AG08396 (cell line): ENCODE measurements around the gene LURAP1L.

Experiments used
- DNase-seq: peaks from one replicate; pipeline ENCODE4 v3.0.0; 2012; ENCODE audit warnings: low spot score, mixed read lengths

LURAP1L gene

GRCh38 chr9:12813533-12813932 is 38.7 kb downstream of the LURAP1L start:
- DNase-seq, result no peak

DNA sequence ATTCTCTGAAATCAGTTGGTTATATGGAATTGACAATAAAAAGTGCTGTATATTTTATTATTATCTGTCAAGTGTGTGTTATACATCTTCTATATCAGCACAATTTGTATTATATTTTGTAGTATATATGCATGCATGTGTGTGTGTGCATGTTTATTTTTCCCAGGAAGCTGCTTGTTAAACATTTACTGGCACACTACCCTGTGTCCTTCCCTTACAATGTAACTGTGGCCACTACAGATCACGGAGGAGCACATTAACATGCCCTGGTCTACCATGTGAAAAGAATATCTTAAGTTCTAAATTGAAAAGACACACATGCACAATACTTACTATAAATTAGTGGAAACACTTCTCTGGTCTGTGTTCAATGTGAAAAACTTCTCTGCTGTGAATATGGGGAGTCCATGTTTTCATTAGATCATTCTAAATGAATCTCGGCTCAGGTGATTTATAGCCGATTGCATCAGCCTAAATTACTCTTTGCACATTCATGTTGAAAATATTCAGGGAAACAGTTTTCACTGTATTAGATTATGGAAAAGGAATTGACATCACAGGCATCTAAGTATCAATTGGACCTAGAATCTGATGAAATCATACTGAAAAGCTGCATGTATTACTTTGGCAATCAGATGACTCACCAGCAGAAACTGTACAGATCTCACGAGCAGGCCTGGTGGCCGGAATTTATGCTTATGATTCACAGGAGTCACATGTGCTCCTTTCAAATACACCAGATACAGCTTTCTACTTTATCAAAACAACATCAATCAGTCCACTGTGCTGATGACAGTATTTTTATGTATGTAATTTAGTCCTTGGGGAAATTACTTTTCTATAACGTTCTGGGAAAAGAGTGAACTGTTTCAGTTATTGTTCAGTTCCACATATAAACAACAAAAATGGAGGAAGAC is 39.4 kb downstream of the LURAP1L start:
- DNase-seq, result peak; percentile 78

DNA sequence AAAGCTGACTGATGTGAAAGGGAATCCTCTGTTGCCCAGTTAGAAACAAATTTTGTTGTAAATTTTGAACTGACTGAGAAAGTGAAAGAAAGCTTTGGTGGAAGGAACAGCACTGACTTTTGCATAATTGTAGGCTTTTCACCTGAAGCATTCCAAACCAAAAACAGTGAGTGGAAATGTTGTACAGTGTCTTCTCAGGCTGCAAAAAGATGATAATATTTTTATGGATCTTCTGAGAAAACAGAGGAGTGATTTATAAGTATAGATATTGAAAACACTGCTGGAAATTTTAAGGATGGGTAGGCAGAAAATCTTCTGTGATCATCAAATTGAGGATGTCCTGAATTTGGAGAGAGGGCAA is 40.0 kb downstream of the LURAP1L start:
- no peak for DNase-seq

GRCh38 chr9:12815888-12816287 is 41.1 kb downstream of the LURAP1L start:
- DNase-seq, result no peak

DNA sequence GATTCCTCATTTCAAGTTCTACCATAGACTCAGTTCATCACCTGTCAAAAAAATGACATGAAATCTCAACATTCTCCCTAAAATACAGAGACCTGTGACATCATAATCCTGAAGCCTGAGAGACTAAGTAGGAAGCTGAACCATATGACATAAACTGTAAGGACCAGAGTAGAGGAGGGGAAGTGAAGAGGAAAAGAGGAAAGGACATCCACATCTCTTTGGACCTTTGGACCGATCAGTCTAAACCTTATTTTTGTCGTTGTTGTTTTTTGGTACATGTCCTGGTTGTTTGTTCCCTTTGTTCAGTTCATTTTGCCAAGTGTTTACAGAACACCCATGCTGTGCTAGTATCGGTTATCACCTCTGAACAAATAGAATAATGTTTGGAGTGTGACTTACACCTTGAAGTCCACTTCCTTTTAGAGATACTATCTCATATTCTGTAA is 41.9 kb downstream of the LURAP1L start:
- no peak for DNase-seq

GRCh38 chr9:12817702-12818101 is 42.9 kb downstream of the LURAP1L start:
- DNase-seq, result no peak

GRCh38 chr9:12818431-12819000 is 43.7 kb downstream of the LURAP1L start:
- DNase-seq, result no peak

DNA sequence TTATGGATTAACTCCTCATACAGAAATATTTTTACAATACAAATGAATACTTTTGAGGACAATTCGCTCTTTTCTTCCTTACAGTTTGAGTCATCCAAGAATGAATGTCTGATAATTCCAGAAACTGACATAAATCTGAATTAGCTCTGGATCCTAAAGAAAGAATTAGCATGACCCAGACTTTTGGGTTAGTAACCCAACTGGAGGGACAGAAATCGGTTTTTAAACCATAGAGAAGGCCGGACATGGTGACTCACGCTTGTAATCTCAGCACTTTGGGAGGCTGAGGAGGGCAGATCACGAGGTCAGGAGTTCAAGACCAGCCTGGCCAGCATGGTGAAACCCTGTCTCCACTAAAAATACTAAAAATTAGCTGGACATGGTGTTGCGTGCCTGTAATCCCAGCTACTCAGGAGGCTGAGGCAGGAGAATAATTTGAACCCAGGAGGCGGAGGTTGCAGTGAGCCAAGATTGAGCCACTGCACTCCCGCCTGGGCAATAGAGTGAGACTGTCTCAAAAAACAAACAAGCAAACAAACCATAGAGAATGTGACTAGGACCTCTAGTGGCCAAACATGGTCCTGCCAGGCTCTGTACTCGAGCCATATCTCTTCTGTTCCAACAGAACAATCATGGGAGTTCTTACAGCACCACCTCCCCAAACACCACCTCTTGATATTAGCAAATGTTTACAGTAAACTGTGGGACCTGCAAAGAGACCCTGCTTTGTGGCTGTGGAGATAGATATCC is 44.8 kb downstream of the LURAP1L start:
- DNase-seq, result no peak

- no peak for DNase-seq
Observed at GRCh38 chr9:12822111-12822510, 47.3 kb downstream of the LURAP1L start.

- no peak for DNase-seq
Observed at GRCh38 chr9:12826924-12827565, 52.2 kb downstream of the LURAP1L start.

- no peak for DNase-seq
Observed at GRCh38 chr9:12833701-12834100, 58.9 kb downstream of the LURAP1L start.

DNA sequence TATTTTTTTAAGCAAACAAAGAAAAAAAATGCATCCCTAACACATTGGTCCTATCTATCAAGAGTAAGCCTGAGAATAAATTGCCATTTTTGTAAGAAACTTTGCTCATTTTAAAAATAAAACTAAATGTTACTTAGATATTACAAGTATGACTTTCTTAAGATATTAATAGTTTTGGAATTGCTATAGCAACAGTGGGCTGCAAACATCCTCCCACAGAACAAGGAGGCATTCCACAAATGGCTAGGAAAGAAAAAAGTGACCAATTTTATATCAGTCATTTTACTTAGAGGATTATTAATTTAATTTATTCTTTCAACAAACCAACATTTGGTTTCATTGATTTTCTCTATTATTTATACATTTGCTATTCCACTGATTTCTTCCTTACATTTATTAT is 63.7 kb downstream of the LURAP1L start:
- DNase-seq, result no peak

DNA sequence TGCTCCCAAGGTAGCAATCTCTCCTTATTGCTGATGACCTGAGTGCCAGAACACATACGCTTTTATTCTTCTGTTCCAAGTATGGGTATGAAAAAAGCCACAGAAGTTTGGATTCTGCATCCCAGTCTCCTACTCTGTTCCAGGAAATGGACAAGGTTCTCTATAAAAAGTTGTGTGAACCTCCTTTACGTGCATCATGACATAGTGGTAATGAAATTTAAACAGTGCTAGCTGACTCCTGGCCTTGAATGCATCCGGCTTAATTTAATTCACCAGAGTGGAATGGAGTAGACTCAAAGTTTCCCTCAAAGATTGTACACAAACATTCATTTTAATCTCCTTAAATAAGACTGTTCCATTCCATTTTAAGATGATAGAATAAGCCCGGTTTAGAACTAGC is 68.9 kb downstream of the LURAP1L start:
- DNase-seq, result peak; percentile 24

DNA sequence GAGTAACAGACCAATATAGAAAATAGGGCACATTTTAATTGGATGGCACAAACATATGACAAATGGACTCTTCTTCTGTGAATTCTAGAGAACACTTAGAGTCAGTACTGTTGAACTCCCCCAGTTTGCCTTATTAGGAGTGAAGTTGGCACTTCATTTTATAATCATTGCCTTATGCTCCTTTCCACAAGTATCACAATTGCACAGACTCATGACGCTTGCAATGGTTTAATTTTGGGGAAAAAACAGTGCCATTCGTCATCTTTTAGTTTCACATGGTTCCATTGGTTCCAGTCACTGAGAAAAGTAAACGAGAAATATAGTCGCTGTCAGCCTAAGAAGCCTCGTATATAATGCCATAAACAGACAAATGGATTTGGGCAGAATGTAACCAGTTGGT is 71.2 kb downstream of the LURAP1L start:
- no peak for DNase-seq

DNA sequence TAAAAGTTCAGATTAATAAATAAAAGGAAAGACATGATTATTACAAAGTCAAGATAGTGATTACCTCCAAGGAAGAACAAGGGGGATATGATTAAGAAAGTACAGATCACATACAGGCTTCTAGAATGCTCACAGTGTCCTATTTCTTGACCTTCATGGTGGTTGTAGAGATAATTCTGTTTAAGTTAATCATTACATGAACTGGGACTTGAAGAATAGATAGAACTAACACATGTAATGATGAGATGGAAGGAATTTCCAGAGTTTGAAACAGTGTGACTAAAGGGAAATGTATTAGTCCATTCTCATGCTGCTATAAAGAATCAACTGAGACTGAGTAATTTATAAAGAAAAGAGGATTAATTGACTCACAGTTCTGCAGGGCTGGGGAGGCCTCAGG is 72.7 kb downstream of the LURAP1L start:
- no peak for DNase-seq

GRCh38 chr9:12849486-12850003 is 74.7 kb downstream of the LURAP1L start:
- no peak for DNase-seq

GRCh38 chr9:12851341-12852090 is 76.7 kb downstream of the LURAP1L start:
- DNase-seq, result no peak

DNA sequence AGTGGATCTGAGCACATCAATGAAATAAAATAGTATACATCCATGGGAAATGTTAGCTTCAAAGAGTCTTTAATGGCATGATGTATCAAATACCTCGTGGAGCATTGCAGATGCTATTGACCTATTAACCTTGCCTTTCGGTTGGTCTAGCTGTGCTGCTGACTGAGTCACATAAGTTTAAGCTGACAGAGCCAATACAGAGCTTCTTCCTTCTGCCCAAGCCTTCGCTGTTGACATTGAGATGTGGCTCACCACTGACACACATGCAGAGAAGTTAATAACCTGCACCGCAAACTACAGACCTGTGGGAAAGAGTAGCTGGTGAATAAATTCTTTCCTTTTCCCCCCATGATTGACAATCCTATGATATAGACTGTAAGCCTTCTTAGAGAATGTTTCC is 78.2 kb downstream of the LURAP1L start:
- no peak for DNase-seq

DNA sequence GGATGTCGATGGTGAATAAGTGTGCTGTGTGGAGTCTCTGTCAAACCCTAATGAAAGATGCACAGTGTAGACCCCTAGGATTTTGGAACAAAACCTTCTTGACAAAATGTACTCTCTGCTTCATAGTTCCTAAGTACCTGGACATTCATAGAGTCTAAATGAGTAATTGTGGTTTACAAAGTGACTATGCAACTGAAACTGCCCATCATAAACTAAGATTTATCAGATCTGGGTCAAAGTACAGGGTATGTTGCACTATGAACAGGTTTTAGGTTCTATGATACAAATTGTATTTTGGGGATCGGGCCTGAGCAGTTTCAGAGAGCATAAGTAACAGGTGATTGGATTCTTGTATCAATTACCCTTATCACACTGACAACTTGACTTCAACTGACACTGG is 79.4 kb downstream of the LURAP1L start:
- DNase-seq, result no peak

- no peak for DNase-seq
Observed at GRCh38 chr9:12855066-12855465, 80.2 kb downstream of the LURAP1L start.

DNA sequence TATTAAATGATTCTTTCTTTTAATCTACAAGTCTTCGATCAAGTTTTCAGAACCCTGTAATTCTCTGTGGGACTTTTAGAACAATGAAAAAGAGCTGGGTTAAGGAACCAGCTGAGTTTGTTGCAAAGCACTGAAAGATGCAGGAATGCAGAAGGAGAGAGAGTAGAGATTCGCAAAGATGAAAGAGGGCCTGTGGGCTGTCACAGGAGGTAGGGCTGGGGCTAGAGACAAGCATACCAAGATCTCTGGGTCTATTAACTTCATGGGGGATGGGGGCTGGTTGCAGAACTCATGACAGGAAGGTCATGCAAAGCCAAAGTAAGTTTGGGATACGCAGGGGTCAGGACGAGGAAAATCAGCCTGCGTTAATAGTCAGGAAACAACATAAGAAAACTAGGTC is 81.8 kb downstream of the LURAP1L start:
- DNase-seq, result no peak
